Panc1 (cell line): ENCODE results near the gene RHEBL1. TPM values are rescaled to one million over a fixed set of nuclear protein-coding genes. Genes with fewer than 3 reads are reported as not detected.

ENCODE experiments used
- ATAC-seq: fragments of 200-7000 bp; cut with Tn5 transposase; 2 replicates; pipeline ENCODE4 v1.9.1; 2020; ENCODE audit warnings: mild to moderate bottlenecking, moderate library complexity
- BruUV-seq: library from RNA; stranded (reverse); fragments of 400-500 nt; replicated peaks from 2 replicates; lab custom pipeline; 2021; lab: Mats Ljungman, UMichigan
- CTCF ChIA-PET: fragments of 300-600 bp; sonication (Branson Sonifier 250); formaldehyde crosslinking; loops from one replicate; lab custom pipeline; 2022; ENCODE audit warnings: antibody characterized with exemption; lab: Charles Lee
- POLR2A ChIA-PET: fragments of 300-600 bp; sonication (Branson Sonifier 250); formaldehyde crosslinking; loops from one replicate; lab custom pipeline; 2022; ENCODE audit warnings: antibody characterized with exemption; lab: Charles Lee
- DNase-seq: peaks from one replicate; pipeline ENCODE4 v3.0.0-alpha.2; 2010; ENCODE audit warnings: low read depth, low spot score
- H3K27ac ChIP-seq: 2 replicates; pipeline ENCODE4 v1.5.1; 2011; ENCODE audit warnings: mild to moderate bottlenecking, low read length, inconsistent platforms
- H3K27me3 ChIP-seq: fragments of 200-500 bp; sonication (Bioruptor generic); 2 replicates; pipeline ENCODE4 v1.6.0; 2014; ENCODE audit warnings: low read length, inconsistent platforms; ENCODE audit not compliant: control insufficient read depth, insufficient read depth
- H3K36me3 ChIP-seq: fragments of 200-500 bp; sonication (Bioruptor generic); 2 replicates; pipeline ENCODE4 v1.5.1; 2014; ENCODE audit warnings: inconsistent platforms, mild to moderate bottlenecking, low read length, moderate library complexity; ENCODE audit not compliant: control insufficient read depth, insufficient read depth
- H3K4me1 ChIP-seq: 2 replicates; pipeline ENCODE4 v1.5.1; 2011; ENCODE audit warnings: inconsistent platforms, mild to moderate bottlenecking, low read length, moderate library complexity; ENCODE audit not compliant: control insufficient read depth, insufficient read depth
- H3K4me3 ChIP-seq, 2 experiments: 2 replicates each; pipeline ENCODE4 v1.5.1; 2011 to 2012; ENCODE audit warnings: low read depth in 2 of 2, low read length in 2 of 2, mild to moderate bottlenecking in 2 of 2, inconsistent platforms in 1 of 2, moderate library complexity in 1 of 2
- H3K9me3 ChIP-seq: fragments of 200-500 bp; sonication (Bioruptor generic); 2 replicates; pipeline ENCODE4 v1.5.1; 2014; ENCODE audit warnings: low read depth, mild to moderate bottlenecking, inconsistent platforms, low read length, moderate library complexity; ENCODE audit not compliant: control insufficient read depth, insufficient read depth
- POLR2AphosphoS5 ChIP-seq: IDR thresholded peaks from 2 replicates; pipeline ENCODE4 v1.6.1; 2012; ENCODE audit warnings: mild to moderate bottlenecking, low read depth, low read length, moderate library complexity
- REST ChIP-seq, 2 experiments: IDR thresholded peaks; 2 replicates each; pipeline ENCODE4 v1.6.1; 2011 to 2012; ENCODE audit warnings: low read depth in 2 of 2, control low read depth in 1 of 2, low read length in 1 of 2, mild to moderate bottlenecking in 1 of 2, moderate library complexity in 1 of 2; ENCODE audit not compliant: insufficient read depth in 1 of 2
- SIN3A ChIP-seq: IDR thresholded peaks from 2 replicates; pipeline ENCODE4 v1.6.1; 2012; ENCODE audit warnings: low read depth, mild to moderate bottlenecking, low read length, moderate library complexity, borderline replicate concordance; ENCODE audit not compliant: insufficient read depth
- TCF7L2 ChIP-seq: IDR thresholded peaks from 2 replicates; pipeline ENCODE4 v1.6.1; 2011; ENCODE audit warnings: mild to moderate bottlenecking, low read depth, low read length, inconsistent platforms
- in situ Hi-C: cut with HindIII; loops from 2 replicates; pipeline ENCODE4 v1.10.0; 2016; ENCODE audit warnings: low sequenced_read_pairs, low pct_unique_long_range_greater_than_20kb
- intact Hi-C: fragments of 100-400 bp; cut with micrococcal nuclease; formaldehyde crosslinking; loops from one replicate; pipeline ENCODE4 v1.10.0; 2022; ENCODE audit not compliant: unreplicated experiment
- total RNA-seq: library from RNA; stranded (reverse); gene quantifications from one replicate; pipeline ENCODE4 v1.2.1, GENCODE V29; 2021; ENCODE audit not compliant: unreplicated experiment
- TF ChIP-seq, protein P1 (sequence below): fragments of 450-650 bp; IDR thresholded peaks from 2 replicates; pipeline ENCODE4 v1.5.1; 2017; ENCODE audit warnings: mild to moderate bottlenecking

The RHEBL1 gene
- total RNA-seq, 1 experiment from 2014 or later: 4.7 TPM

- in situ Hi-C loops: no loop called here
- ChIA-PET CTCF (interaction anchor here (0.6 to 1.4 kb wide), 6 partner anchors 9 to 46 kb away, joined by 3 to 6 read pairs (median 4); no protein-coding TSS in a partner anchor), POLR2A (interaction anchor here (0.8 kb wide), 1 partner anchor 21 kb away, joined by 3 read pairs; the partner anchor contains the start of gene TUBA1B)
- Histone ChIP-seq H3K4me3 (peak within 1 kb of the TSS; percentile 92), H3K9me3 (no peaks in the 10 kb centered on the region), H3K4me1 (peaks cover 14% of the 10 kb centered on the region), H3K27ac (peak within 1 kb of the TSS; percentile 80), H3K36me3 (no peaks in the 10 kb centered on the region; the same call in 1 of the 2 replicates), H3K27me3 (no peaks in the 10 kb centered on the region)
- intact Hi-C loops: no loop called here
- peak; percentile 92 for DNase-seq
- BruUV-seq: no TSS peak
- TF ChIP-seq, protein P1, sequence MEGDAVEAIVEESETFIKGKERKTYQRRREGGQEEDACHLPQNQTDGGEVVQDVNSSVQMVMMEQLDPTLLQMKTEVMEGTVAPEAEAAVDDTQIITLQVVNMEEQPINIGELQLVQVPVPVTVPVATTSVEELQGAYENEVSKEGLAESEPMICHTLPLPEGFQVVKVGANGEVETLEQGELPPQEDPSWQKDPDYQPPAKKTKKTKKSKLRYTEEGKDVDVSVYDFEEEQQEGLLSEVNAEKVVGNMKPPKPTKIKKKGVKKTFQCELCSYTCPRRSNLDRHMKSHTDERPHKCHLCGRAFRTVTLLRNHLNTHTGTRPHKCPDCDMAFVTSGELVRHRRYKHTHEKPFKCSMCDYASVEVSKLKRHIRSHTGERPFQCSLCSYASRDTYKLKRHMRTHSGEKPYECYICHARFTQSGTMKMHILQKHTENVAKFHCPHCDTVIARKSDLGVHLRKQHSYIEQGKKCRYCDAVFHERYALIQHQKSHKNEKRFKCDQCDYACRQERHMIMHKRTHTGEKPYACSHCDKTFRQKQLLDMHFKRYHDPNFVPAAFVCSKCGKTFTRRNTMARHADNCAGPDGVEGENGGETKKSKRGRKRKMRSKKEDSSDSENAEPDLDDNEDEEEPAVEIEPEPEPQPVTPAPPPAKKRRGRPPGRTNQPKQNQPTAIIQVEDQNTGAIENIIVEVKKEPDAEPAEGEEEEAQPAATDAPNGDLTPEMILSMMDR: no peak
- peak; percentile 52; the same call in 1 of the 2 replicates for TF ChIP-seq POLR2AphosphoS5
- peak; percentile 100 for ATAC-seq
These were observed 40.8 kb upstream of the RHEBL1 start, which contains the start of gene LMBR1L for GRCh38 chr12:49110464-49111155. Gene LMBR1L, minus strand, starts transcription at chr12:49110847. Its CDS starts 292 bp downstream, at chr12:49110555.

DNA sequence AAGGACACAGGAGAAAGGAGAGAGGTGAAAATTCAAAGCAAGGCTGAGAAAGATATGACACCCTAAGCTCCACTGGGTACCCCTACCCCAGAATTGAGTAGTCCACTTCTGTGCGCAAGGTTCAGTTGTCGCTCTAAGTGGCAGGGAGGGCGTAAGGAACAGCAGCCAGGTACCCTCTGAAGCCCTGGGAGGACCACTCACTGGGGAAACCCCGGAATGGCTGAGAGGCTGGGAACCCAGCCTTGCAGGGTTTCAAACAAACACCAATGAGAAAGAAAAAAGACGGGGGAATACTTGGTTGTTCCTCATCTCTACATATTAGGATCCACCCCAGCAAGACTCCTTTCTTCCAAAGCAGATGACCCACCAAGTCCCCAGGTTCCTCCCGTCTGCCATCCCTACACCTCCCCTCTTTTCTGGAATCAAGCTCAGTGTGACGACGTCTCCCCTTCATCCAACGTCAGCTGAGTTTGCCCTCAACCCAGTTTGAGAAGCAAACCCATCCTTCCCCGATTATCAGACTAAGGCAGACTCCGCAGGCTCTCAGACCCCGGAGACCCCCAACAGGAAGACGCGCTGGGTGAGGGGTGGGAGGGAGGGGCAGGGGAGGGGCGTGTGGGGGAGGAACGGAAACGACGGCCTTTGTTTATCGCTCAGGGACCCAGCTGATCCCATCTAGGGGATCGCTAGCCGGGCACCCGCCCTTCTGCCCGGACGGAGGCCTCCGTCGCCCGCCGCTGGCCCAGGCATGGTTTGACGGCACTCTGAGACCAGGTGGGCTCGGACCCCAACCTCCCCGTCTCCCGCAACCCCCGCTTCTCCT, 40.1 kb upstream of the RHEBL1 start:
- DNase-seq (no peak), ATAC-seq (peak; percentile 18; the same call in 1 of the 2 replicates)
- ChIA-PET CTCF (interaction anchor here (0.6 to 1.4 kb wide), 4 partner anchors 11 to 46 kb away, joined by 3 to 9 read pairs (median 3); no protein-coding TSS in a partner anchor), POLR2A (interaction anchor here (0.6 to 0.8 kb wide), 2 partner anchors 21 to 74 kb away, joined by 3 to 6 read pairs; partner anchors contain the start of gene TUBA1B)
- no peaks in the 10 kb centered on the region for H3K9me3 ChIP-seq
- H3K36me3 ChIP-seq: no peaks in the 10 kb centered on the region; the same call in 1 of the 2 replicates
- BruUV-seq: no TSS peak
- TF ChIP-seq TCF7L2 (no peak), REST (IDR thresholded peaks at IDR 0.05; ENCODE audit: insufficient read depth in 1 of 2, low read depth in 2 of 2, low read length in 1 of 2) (no peak), SIN3A (no peak), POLR2AphosphoS5 (no peak)
- TF ChIP-seq, protein P1: no peak
- intact Hi-C loops: no loop called here
- H3K27me3 ChIP-seq: no peaks in the 10 kb centered on the region
- peak overlapping the region; percentile 92 for H3K4me3 ChIP-seq
- peak overlapping the region; percentile 80 for H3K27ac ChIP-seq
- peaks cover 14% of the 10 kb centered on the region for H3K4me1 ChIP-seq
- in situ Hi-C loops: no loop called here
